Liver (tissue), 3 donors: ENCODE data around the gene TMEM221.

Experiments used
- ATF3 ChIP-seq: IDR thresholded peaks from 2 replicates; pipeline ENCODE4 v1.6.1; 2016; ENCODE audit warnings: antibody characterized with exemption
- CTCF ChIP-seq: fragments of 150-350 bp; IDR thresholded peaks from 2 replicates; pipeline ENCODE4 v1.5.1; 2017; ENCODE audit warnings: improper control_type of control experiment, low read depth, low read length; ENCODE audit not compliant: missing input control
- EGR1 ChIP-seq, 2 donors: IDR thresholded peaks; 2 replicates each; pipeline ENCODE4 v1.6.1; 2016 to 2018; ENCODE audit warnings: antibody characterized with exemption in 2 of 2, low read depth in 2 of 2
- FOXA1 ChIP-seq: IDR thresholded peaks from 2 replicates; pipeline ENCODE4 v1.6.1; 2016; ENCODE audit warnings: antibody characterized with exemption
- HNF4A ChIP-seq, 2 donors: conservative IDR thresholded peaks; 2 replicates each; pipeline ENCODE4 v1.6.1; 2016; ENCODE audit warnings: antibody characterized with exemption in 2 of 2, mild to moderate bottlenecking in 2 of 2
- HNF4G ChIP-seq: IDR thresholded peaks from 2 replicates; pipeline ENCODE4 v1.6.1; 2016; ENCODE audit warnings: antibody characterized with exemption
- JUND ChIP-seq, 2 donors: IDR thresholded peaks; 2 replicates each; pipeline ENCODE4 v1.6.1; 2016; ENCODE audit warnings: antibody characterized with exemption in 2 of 2
- NR2F2 ChIP-seq: IDR thresholded peaks from 2 replicates; pipeline ENCODE4 v1.6.1; 2016; ENCODE audit warnings: antibody characterized with exemption
- RAD21 ChIP-seq, 2 donors: IDR thresholded peaks; 2 replicates each; pipeline ENCODE4 v1.6.1; 2016; ENCODE audit warnings: antibody characterized with exemption in 2 of 2, mild to moderate bottlenecking in 2 of 2
- SP1 ChIP-seq: IDR thresholded peaks from 2 replicates; pipeline ENCODE4 v1.6.1; 2018; ENCODE audit warnings: antibody characterized with exemption, mild to moderate bottlenecking
- TAF1 ChIP-seq: conservative IDR thresholded peaks from 2 replicates; pipeline ENCODE4 v1.6.1; 2016; ENCODE audit warnings: antibody characterized with exemption, mild to moderate bottlenecking
- TF ChIP-seq, protein P1 (sequence below): IDR thresholded peaks from 2 replicates; pipeline ENCODE4 v1.6.1; 2016; ENCODE audit warnings: antibody characterized with exemption
- TF ChIP-seq, protein P2 (sequence below): IDR thresholded peaks from 2 replicates; pipeline ENCODE4 v1.6.1; 2016; ENCODE audit warnings: antibody characterized with exemption
- donor health status: healthy.
- donor health status: healthy.

DNA sequence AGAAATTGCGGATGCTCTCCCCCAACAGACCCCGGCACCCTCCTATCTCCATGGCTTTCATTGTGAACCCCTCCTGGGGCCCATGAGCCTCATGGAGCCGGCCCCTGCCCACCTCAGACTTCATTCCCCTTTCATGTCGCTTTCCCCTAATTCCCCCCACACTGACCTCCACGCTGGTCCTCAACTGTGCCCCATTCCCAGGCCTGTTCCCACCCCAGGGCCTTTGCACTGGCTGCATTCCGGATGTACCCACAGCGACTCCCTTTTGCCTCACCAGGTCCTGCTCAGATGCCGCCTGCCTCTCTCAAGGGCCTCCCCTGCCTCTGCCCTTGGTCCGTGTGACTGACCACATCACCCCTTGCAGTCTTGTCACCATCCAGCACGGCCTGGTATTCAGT lies 35.1 kb upstream of the TMEM221 start:
- no peak for TF ChIP-seq RAD21 (IDR thresholded peaks at IDR 0.05)
- TF ChIP-seq CTCF: no peak
- no peak for TF ChIP-seq TAF1
- no peak for TF ChIP-seq JUND (IDR thresholded peaks at IDR 0.05)
- TF ChIP-seq, protein P1, sequence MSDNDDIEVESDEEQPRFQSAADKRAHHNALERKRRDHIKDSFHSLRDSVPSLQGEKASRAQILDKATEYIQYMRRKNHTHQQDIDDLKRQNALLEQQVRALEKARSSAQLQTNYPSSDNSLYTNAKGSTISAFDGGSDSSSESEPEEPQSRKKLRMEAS: no peak
- TF ChIP-seq ATF3: no peak
- TF ChIP-seq NR2F2: no peak
- no peak for TF ChIP-seq FOXA1
- no peak for TF ChIP-seq HNF4A (conservative IDR thresholded peaks at IDR 0.05)
- no peak for TF ChIP-seq SP1
- TF ChIP-seq EGR1 (IDR thresholded peaks at IDR 0.05; ENCODE audit: low read depth in 2 of 2): no peak
- TF ChIP-seq, protein P2, sequence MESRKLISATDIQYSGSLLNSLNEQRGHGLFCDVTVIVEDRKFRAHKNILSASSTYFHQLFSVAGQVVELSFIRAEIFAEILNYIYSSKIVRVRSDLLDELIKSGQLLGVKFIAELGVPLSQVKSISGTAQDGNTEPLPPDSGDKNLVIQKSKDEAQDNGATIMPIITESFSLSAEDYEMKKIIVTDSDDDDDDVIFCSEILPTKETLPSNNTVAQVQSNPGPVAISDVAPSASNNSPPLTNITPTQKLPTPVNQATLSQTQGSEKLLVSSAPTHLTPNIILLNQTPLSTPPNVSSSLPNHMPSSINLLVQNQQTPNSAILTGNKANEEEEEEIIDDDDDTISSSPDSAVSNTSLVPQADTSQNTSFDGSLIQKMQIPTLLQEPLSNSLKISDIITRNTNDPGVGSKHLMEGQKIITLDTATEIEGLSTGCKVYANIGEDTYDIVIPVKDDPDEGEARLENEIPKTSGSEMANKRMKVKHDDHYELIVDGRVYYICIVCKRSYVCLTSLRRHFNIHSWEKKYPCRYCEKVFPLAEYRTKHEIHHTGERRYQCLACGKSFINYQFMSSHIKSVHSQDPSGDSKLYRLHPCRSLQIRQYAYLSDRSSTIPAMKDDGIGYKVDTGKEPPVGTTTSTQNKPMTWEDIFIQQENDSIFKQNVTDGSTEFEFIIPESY: no peak
- no peak for TF ChIP-seq HNF4G
